ENCODE data around the gene SORCS3.

GRCh38 chr10:105148921-105149320, 507.8 kb downstream of the SORCS3 start:
- TF ChIP-seq YY1 (IDR thresholded peaks at IDR 0.05; ENCODE audit: low read depth, low read length) = no peak
- TF ChIP-seq ASH2L (IDR thresholded peaks at IDR 0.05; ENCODE audit: borderline replicate concordance, low read depth) = no peak
- TF ChIP-seq TAF1 (IDR thresholded peaks at IDR 0.05; ENCODE audit: borderline replicate concordance, low read depth, low read length) = no peak
- no peak for TF ChIP-seq FOS (IDR thresholded peaks at IDR 0.05; ENCODE audit: borderline replicate concordance, extremely low read depth, insufficient read length)
- TF ChIP-seq ZNF384 (IDR thresholded peaks at IDR 0.05; ENCODE audit: borderline replicate concordance, low read depth, low read length) = no peak
- no peak for TF ChIP-seq NRF1 (conservative IDR thresholded peaks at IDR 0.05; ENCODE audit: low read depth, low read length)
- TF ChIP-seq REST (IDR thresholded peaks at IDR 0.05; ENCODE audit: low read depth, low read length) = no peak
- no peak for TF ChIP-seq RAD21 (IDR thresholded peaks at IDR 0.05; ENCODE audit: insufficient read depth, low read depth, low read length)

Data from GM12878 (cell line).